ENCODE data around the gene LIPE.

GRCh38 chr19:42431486-42431885 lies 4.3 kb upstream of the LIPE start:
- TF ChIP-seq POLR2AphosphoS5 (IDR thresholded peaks at IDR 0.05; ENCODE audit: borderline replicate concordance, low read depth, low read length) (no peak), FOXP2 (optimal IDR thresholded peaks at IDR 0.05; ENCODE audit: control extremely low read depth, extremely low read length, insufficient read depth) (no peak), EZH2 (IDR thresholded peaks at IDR 0.05) (no peak)
